ENCODE measurements around the gene HPSE2. TPM values are rescaled to one million over a fixed set of nuclear protein-coding genes. Genes with fewer than 3 reads are reported as not detected.
"Not testable (repeated sequence)": the region's sequence is repeated elsewhere in the genome, so short reads cannot be mapped to it uniquely, and the experiment has no call there.

The HPSE2 gene
- total RNA-seq, 1 donor from 2014 or later, result 10.6 TPM

- intact Hi-C loops (cut with DNase I), result no loop called here
- Histone ChIP-seq H3K27me3 (no peaks in the 10 kb centered on the region), H3K36me3 (no peaks in the 10 kb centered on the region), H3K4me3 (no peak overlapping the region), H3K4me1 (peaks cover 10% of the 10 kb centered on the region), H3K27ac (peak overlapping the region; percentile 19), H3K9me3 (no peaks in the 10 kb centered on the region)
- no peak for TF ChIP-seq POLR2AphosphoS5 (IDR thresholded peaks at IDR 0.05; ENCODE audit: insufficient read depth in 1 of 2, low read depth in 1 of 2)
- no peak for TF ChIP-seq POLR2A (IDR thresholded peaks at IDR 0.05)
- TF ChIP-seq CTCF (IDR thresholded peaks at IDR 0.05), result no peak
- no peak for DNase-seq (ENCODE audit: extremely low spot score in 2 of 2)
Observed at GRCh38 chr10:98915911-98916310, 319.7 kb downstream of the HPSE2 start.

GRCh38 chr10:98910546-98910945, 325.1 kb downstream of the HPSE2 start:
- DNase-seq (ENCODE audit: extremely low spot score in 2 of 2), result no peak
- H3K27ac ChIP-seq, result no peak overlapping the region
- peaks cover under 1% of the 10 kb centered on the region for H3K4me1 ChIP-seq
- no peaks in the 10 kb centered on the region for H3K9me3 ChIP-seq
- no peak for TF ChIP-seq POLR2AphosphoS5 (IDR thresholded peaks at IDR 0.05; ENCODE audit: insufficient read depth in 1 of 2, low read depth in 1 of 2)
- no peaks in the 10 kb centered on the region for H3K27me3 ChIP-seq
- H3K4me3 ChIP-seq, result no peak overlapping the region
- intact Hi-C loops (cut with DNase I), result no loop called here
- no peaks in the 10 kb centered on the region for H3K36me3 ChIP-seq

GRCh38 chr10:98910048-98910447, 325.6 kb downstream of the HPSE2 start:
- no peak overlapping the region for H3K27ac ChIP-seq
- no peaks in the 10 kb centered on the region for H3K4me1 ChIP-seq
- no peaks in the 10 kb centered on the region for H3K9me3 ChIP-seq
- TF ChIP-seq POLR2A (IDR thresholded peaks at IDR 0.05) (no peak), POLR2AphosphoS5 (IDR thresholded peaks at IDR 0.05; ENCODE audit: insufficient read depth in 1 of 2, low read depth in 1 of 2) (no peak), CTCF (IDR thresholded peaks at IDR 0.05) (no peak)
- DNase-seq (ENCODE audit: extremely low spot score in 2 of 2), result no peak
- no peaks in the 10 kb centered on the region for H3K27me3 ChIP-seq
- no peak overlapping the region for H3K4me3 ChIP-seq
- intact Hi-C loops (cut with DNase I), result no loop called here
- H3K36me3 ChIP-seq, result no peaks in the 10 kb centered on the region

GRCh38 chr10:98908868-98909267, 326.8 kb downstream of the HPSE2 start:
- intact Hi-C loops (cut with DNase I), result no loop called here

GRCh38 chr10:98908247-98908646, 327.4 kb downstream of the HPSE2 start:
- H3K27ac ChIP-seq; intact Hi-C loops (cut with DNase I); H3K36me3 ChIP-seq; H3K4me3 ChIP-seq; H3K4me1 ChIP-seq; DNase-seq (ENCODE audit: extremely low spot score in 2 of 2); H3K9me3 ChIP-seq; H3K27me3 ChIP-seq: not testable (repeated sequence)

More at GRCh38 chr10:98908868-98909267, 326.8 kb downstream of the HPSE2 start:
- Histone ChIP-seq H3K4me3 (no peak overlapping the region), H3K4me1 (no peaks in the 10 kb centered on the region), H3K36me3 (no peaks in the 10 kb centered on the region), H3K27ac (no peak overlapping the region), H3K9me3 (no peaks in the 10 kb centered on the region), H3K27me3 (no peaks in the 10 kb centered on the region)
- DNase-seq (ENCODE audit: extremely low spot score in 2 of 2), result no peak
- TF ChIP-seq CTCF (IDR thresholded peaks at IDR 0.05) (no peak), POLR2A (IDR thresholded peaks at IDR 0.05) (no peak), POLR2AphosphoS5 (IDR thresholded peaks at IDR 0.05; ENCODE audit: insufficient read depth in 1 of 2, low read depth in 1 of 2) (no peak)

GRCh38 chr10:98901441-98902110, 334.1 kb downstream of the HPSE2 start:
- TF ChIP-seq CTCF (IDR thresholded peaks at IDR 0.05) (no peak), POLR2AphosphoS5 (IDR thresholded peaks at IDR 0.05; ENCODE audit: insufficient read depth in 1 of 2, low read depth in 1 of 2) (no peak), POLR2A (IDR thresholded peaks at IDR 0.05) (no peak)
- intact Hi-C loops (cut with DNase I), result no loop called here
- Histone ChIP-seq H3K27me3 (no peaks in the 10 kb centered on the region), H3K27ac (no peak overlapping the region), H3K36me3 (no peaks in the 10 kb centered on the region), H3K4me1 (no peaks in the 10 kb centered on the region), H3K4me3 (no peak overlapping the region), H3K9me3 (no peaks in the 10 kb centered on the region)
- no peak for DNase-seq (ENCODE audit: extremely low spot score in 2 of 2)

Data from vagina (tissue), 2 donors.